GM18511 (cell line): ENCODE data around the gene DUOX2.
A peak's percentile ranks its signal among the peaks of the same experiment; 100 is the strongest.

Source experiments
- ATAC-seq: cut with Tn5 transposase; IDR thresholded peaks from one replicate; pipeline ENCODE4 v1.9.1; 2021; ENCODE audit warnings: mild to moderate bottlenecking, moderate library complexity; ENCODE audit not compliant: unreplicated experiment

Gene DUOX2

GRCh38 chr15:45114076-45114750 lies at the start of gene DUOX2, which contains the start of gene DUOXA2:
Gene DUOX2 (minus strand): TSS chr15:45114172. CDS start chr15:45113411, 761 bp downstream.
Gene DUOXA2 (plus strand): TSS chr15:45114326. CDS start chr15:45114606, 280 bp downstream.
- ATAC-seq = no peak

DNA sequence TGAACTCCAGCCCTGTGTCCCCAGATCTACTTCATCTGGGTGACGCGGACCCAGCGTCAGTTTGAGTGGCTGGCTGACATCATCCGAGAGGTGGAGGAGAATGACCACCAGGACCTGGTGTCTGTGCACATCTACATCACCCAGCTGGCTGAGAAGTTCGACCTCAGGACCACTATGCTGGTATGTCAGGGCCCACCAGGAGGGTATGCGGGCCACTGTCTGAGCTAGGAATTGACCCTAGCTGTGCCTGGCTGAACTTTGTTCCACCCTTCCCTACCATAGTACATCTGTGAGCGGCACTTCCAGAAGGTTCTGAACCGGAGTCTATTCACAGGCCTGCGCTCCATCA lies 49.5 kb upstream of the DUOX2 start:
- no peak for ATAC-seq

DNA sequence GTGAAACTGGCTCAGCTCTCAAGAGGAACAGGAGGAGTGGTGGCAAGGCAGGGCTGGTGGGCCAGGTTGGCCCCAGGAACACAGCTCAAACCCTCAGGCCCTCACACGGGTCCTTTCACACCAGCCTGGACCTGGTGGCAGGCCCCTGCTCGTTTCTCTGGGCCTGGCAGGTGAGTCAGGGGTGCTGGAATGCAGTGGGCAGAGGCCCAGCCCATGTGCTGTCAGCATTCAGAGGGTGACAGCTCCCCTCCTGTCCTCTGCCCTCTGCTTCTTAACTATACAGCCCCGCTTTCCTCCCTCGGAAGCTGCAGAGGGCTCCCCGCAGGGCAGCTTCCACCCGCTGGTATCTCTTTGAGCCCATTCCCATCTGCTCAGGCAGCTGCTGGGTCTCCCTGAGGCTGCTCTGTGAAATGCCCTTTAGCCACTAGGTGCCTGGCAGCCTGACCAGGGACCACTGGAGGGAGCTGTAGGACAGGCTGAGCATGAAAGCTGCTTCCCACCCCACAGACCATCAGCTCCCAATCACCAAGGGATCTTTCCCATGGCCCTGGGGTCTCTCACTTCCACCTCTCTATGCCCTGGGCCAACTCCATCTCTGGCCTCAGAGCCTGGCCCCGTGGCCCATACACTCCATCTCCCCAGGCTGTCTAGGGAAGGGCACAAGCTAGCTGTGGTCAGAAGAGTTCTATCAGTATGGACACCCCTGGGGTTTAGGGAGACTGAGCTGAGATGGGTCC lies 49.0 kb upstream of the DUOX2 start:
- peak; percentile 46 for ATAC-seq

- no peak for ATAC-seq
Measured at GRCh38 chr15:45161666-45162065, 47.7 kb upstream of the DUOX2 start.

- ATAC-seq = no peak
Measured at GRCh38 chr15:45157974-45158373, 44.0 kb upstream of the DUOX2 start.

DNA sequence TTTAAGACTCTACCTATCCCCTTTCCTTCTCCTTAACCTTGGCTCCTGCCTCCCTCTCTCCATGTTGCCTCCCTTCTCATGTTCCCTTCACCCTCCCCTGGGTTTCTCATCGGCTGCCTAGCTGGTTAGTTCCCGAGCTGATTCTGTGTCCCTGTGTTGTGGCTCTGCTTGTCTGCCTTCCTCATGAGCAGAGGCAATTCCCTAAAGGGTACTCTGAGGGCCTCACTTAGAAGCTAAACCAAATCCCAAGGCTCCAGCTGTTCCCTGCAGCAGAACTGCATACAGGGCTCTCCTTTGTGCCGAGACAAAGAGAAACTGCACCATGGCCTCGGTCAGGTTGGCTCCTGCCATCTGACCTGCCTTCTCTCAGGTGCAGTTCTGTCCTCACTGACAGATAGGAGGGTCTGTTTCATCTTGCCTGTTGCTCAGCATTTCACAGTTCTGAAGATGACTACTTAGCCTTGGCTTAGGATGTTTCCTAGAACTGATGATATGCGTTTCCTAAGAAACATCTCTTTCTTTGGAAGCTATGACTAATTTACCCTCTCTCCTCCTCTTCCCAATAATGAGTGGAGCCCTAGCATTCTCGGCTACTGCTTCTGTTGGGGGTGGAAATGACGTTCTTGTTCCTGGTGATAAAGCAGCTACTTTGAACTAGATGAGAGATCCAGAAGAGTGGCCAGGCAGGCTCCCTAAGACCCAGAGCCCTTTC lies 42.9 kb upstream of the DUOX2 start:
- no peak for ATAC-seq

GRCh38 chr15:45155739-45156138 lies 41.8 kb upstream of the DUOX2 start:
- no peak for ATAC-seq

DNA sequence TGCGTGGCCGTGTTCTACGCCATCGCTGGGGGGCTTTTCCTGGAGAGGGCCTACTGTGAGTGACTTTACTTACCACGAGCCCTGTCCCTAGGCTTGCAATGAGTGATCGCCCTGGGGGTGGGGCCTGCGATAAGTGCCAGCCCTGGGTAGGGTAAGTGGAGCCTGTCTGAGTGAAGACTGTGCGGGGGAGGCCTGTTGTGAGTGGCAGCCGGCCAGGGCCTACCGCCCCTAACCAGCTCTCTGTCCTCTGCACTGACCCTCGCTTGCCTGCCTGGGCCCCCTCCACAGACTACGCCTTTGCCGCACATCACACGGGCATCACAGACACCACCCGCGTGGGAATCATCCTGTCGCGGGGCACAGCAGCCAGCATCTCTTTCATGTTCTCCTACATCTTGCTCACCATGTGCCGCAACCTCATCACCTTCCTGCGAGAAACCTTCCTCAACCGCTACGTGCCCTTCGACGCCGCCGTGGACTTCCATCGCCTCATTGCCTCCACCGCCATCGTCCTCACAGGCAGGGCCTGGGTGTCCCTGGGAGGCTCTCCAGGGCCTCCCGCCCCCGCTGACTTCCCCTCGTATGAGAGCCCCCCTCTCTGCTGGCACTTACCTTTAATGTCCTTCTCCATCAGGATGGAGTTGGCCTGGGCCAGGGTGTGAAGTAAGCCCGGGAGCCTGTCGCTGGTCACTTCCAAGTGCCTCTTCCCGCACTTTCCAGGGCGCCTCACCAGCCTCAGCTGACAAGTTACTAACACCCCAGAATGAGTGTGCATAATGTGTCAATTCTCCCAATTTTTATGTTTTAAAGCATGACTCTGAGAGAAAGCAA lies 38.2 kb upstream of the DUOX2 start:
- no peak for ATAC-seq

GRCh38 chr15:45150997-45151396 lies 37.0 kb upstream of the DUOX2 start:
- no peak for ATAC-seq

- ATAC-seq = no peak
Measured at GRCh38 chr15:45150481-45150880, 36.5 kb upstream of the DUOX2 start.

- no peak for ATAC-seq
Measured at GRCh38 chr15:45149060-45149459, 35.1 kb upstream of the DUOX2 start.

GRCh38 chr15:45148076-45149059 lies 34.4 kb upstream of the DUOX2 start:
- no peak for ATAC-seq

GRCh38 chr15:45147606-45148005 lies 33.6 kb upstream of the DUOX2 start:
- ATAC-seq = no peak

DNA sequence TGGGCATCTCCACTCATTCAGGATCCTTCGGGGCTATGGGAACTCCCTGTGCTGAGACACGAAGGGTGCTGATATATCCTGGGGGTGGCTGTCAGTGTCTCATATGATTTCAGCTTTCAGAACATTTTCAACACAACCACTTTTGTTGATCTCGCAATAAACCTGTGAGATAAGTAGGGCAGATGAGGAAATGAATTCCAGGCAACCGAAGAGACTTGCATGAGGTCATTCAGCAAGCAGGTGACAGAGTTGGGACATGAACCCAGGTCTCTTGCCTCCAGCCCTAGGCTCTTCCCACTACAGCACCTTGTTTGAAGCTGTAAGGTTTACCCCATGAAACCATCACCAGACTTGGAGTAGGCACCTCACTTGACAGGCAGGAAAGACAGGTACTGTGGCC lies 32.4 kb upstream of the DUOX2 start:
- no peak for ATAC-seq

DNA sequence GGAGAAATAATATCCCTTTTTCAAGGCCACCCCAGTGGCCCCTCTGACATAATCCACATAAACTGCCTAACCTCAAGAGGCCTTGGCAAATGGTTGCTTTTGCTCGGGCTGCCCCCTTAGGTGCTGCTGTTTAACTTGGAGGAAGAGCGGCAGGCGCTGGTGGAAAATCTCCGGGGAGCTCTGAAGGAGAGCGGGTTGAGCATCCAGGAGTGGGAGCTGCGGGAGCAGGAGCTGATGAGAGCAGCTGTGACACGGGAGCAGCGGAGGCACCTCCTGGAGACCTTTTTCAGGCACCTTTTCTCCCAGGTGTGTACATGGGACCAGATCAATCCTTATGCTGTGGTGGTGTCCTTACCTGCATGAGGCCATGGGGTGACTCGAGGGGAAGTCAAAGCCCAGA lies 30.8 kb upstream of the DUOX2 start:
- no peak for ATAC-seq

DNA sequence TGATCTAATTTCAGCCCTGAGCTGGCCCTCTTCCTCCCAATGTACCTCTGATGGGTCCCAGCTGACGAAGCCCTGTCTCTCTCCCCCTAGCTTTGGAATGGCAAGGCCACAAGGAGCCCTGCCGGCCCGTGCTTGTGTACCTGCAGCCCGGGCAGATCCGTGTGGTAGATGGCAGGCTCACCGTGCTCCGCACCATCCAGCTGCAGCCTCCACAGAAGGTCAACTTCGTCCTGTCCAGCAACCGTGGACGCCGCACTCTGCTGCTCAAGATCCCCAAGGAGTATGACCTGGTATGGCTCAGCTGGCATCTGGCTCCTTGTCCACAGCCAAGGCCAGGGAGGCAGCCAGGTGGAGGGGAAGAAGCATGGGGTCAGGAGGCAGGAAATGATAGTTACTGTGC lies 30.0 kb upstream of the DUOX2 start:
- no peak for ATAC-seq

- no peak for ATAC-seq
Measured at GRCh38 chr15:45143056-45143455, 29.1 kb upstream of the DUOX2 start.

DNA sequence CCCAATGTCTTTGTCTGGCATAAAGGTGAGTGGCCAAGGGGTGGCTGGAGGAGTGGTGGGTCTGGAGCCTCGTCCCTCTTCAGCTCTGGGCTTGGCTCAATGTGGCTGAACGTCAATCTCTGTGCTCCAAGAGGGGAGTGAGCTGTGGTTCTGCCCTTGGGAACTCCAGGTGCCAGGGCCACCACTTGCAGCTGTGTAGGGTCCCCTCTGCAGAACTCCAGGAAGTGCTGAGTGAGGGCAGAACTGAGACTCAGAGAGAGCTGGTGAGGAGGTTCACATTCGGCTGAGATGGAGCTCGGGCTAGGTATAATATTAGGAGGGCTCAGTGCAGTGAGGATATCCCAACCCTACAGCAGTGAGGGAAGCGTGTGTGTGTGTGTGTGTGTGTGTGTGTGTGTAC lies 27.4 kb upstream of the DUOX2 start:
- no peak for ATAC-seq

DNA sequence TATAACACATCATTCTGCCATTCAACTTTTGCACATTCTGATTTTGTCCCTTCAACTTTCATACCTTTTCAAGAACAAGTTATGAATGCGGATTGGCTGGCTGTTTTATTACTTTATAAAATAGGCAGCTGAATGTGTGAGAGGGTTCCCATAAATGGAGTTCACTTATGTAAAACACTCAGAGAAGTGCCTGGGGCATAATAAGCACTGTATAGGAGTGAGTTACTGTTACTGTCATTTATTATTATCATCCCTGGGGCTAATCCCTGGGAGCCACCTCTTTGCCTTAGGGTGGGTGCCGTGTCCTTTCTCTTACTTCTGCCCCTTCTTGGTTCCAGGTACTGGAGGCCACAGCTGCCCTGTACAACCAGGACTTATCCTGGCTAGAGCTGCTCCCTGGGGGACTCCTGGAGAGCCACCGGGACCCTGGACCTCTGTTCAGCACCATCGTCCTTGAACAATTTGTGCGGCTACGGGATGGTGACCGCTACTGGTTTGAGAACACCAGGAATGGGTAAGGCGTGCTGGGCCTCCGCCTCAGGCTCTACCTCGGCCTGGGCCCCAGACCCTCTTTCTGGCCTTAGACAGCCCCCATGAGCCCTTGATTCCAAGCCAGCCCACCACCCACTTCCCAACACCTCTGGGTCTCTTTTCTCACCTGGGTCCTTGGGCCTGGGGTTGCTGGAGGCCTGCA lies 26.7 kb upstream of the DUOX2 start:
- no peak for ATAC-seq
